Transverse colon (tissue), 4 donors: Measurements from ENCODE around the gene RAF1. TPM values are rescaled to one million over a fixed set of nuclear protein-coding genes. Genes with fewer than 3 reads are reported as not detected.
A peak's percentile ranks its signal among the peaks of the same experiment; 100 is the strongest.

Source experiments
- DNase-seq: peaks from one replicate; pipeline ENCODE4 v3.0.0-alpha.2; 2019
- H3K27ac ChIP-seq, 4 donors: fragments of 200-600 bp; sonication (generic); 2 replicates each; pipeline ENCODE4 v1.5.1; 2016 to 2018; ENCODE audit warnings: inconsistent platforms in 4 of 4
- H3K27me3 ChIP-seq: fragments of 200-600 bp; sonication (generic); 2 replicates; pipeline ENCODE4 v1.5.1; 2017; ENCODE audit warnings: inconsistent platforms
- H3K36me3 ChIP-seq, 4 donors: fragments of 200-600 bp; sonication (generic); 2 replicates each; pipeline ENCODE4 v1.5.1; 2017 to 2019; ENCODE audit warnings: inconsistent platforms in 4 of 4
- H3K4me1 ChIP-seq, 4 donors: fragments of 200-600 bp; sonication (generic); 2 replicates each; pipeline ENCODE4 v1.5.1; 2017 to 2020; ENCODE audit warnings: inconsistent platforms in 4 of 4
- H3K4me3 ChIP-seq, 4 donors: fragments of 200-600 bp; sonication (generic); 1 replicate in 1 of 4; 2 replicates in 3 of 4; pipeline versions ENCODE4 v1.5.1 to v1.6.1; 2017 to 2019; ENCODE audit warnings: inconsistent platforms in 4 of 4
- H3K9me3 ChIP-seq, 2 donors: fragments of 200-600 bp; sonication (generic); 2 replicates each; pipeline ENCODE4 v1.5.1; 2017 to 2019; ENCODE audit warnings: inconsistent platforms in 2 of 2
- CTCF ChIP-seq, 5 experiments: fragments of 200-600 bp in 3 of 5; fragments of 450-650 bp in 2 of 5; sonication (generic) in 3 of 5; IDR thresholded peaks; 1 replicate in 2 of 5; 2 replicates in 3 of 5; pipeline ENCODE4 v1.5.1; 2016 to 2017; ENCODE audit warnings: antibody characterized with exemption in 5 of 5, inconsistent platforms in 3 of 5, mild to moderate bottlenecking in 2 of 5, moderate library complexity in 1 of 5
- EP300 ChIP-seq: sonication (generic); formaldehyde crosslinking; IDR thresholded peaks from one replicate; pipeline ENCODE4 v1.6.1; 2017; ENCODE audit warnings: antibody characterized with exemption, low read depth
- POLR2A ChIP-seq: fragments of 450-650 bp; IDR thresholded peaks from one replicate; pipeline ENCODE4 v1.6.1; 2016; ENCODE audit warnings: antibody characterized with exemption, mild to moderate bottlenecking, moderate library complexity
- POLR2AphosphoS5 ChIP-seq, 3 donors: sonication (generic); formaldehyde crosslinking; IDR thresholded peaks; one replicate each; pipeline ENCODE4 v1.6.1; 2016; ENCODE audit warnings: antibody characterized with exemption in 3 of 3
- WGBS, 2 donors: methylation state at CpG; one replicate each; pipeline ENCODE4 v1.1.5; 2018; ENCODE audit warnings: low coverage in 1 of 2; 5-methylcytosine and 5-hydroxymethylcytosine counted together
- in situ Hi-C, 4 donors: fragments of 200-750 bp; cut with MboI; loops; one replicate each; pipeline versions ENCODE4 v1.15.0 to v1.15.1; 2017; ENCODE audit warnings: low sequenced_read_pairs in 3 of 4, low pct_ligation_motif_present in 1 of 4, low pct_unique_long_range_greater_than_20kb in 1 of 4
- intact Hi-C: fragments of 100-400 bp; cut with DNase I; formaldehyde crosslinking; loops from one replicate; pipeline ENCODE4 v1.15.1; 2023; ENCODE audit warnings: low total_unique reads
- total RNA-seq, 4 donors: library from RNA; depleted of rRNA; stranded (reverse); fragments of >200 nt; gene quantifications; one replicate each; pipeline ENCODE4 v1.1.0, GENCODE V29; 2016

RAF1 gene
- total RNA-seq, result 100 to 1,000 TPM in 3 of 4 donors, 10 to 100 TPM in 1; 98.4 to 283 (median 132) TPM

GRCh38 chr3:12663936-12664908 is at the start of gene RAF1:
Gene RAF1 (minus strand): TSS chr3:12664117. CDS start chr3:12618721, 45,396 bp downstream.
- peak within 1 kb of the TSS; percentile 78 to 99 (median 95) for H3K4me3 ChIP-seq
- no peaks in the 10 kb centered on the region for H3K9me3 ChIP-seq
- H3K27ac ChIP-seq, result peak within 1 kb of the TSS; percentile 96 to 100 (median 100)
- TF ChIP-seq POLR2AphosphoS5 (IDR thresholded peaks at IDR 0.05), result peak; percentile 82 to 93 (median 92)
- no peak for TF ChIP-seq CTCF (IDR thresholded peaks at IDR 0.05)
- peak; percentile 84 for TF ChIP-seq POLR2A
- WGBS, 2 donors, result 1 to 13% methylated on average over 4 to 44 of the region's 62 CpGs
- in situ Hi-C loops (no loop called here), intact Hi-C loops (no loop called here)
- peak; percentile 99 for DNase-seq
- H3K4me1 ChIP-seq, result peaks cover 18 to 40% (median 33%) of the 10 kb centered on the region in 4 donors
- no peaks in the 10 kb centered on the region for H3K27me3 ChIP-seq
- H3K36me3 ChIP-seq, result no peaks in the 10 kb centered on the region

- DNase-seq, result no peak
- in situ Hi-C loops, result loop anchor here in 2 of 4 donors (25.0 kb wide), 2 partner anchors 148 to 573 kb away; partner anchors contain the start of gene MKRN2 (in 1 of the 2)
- Histone ChIP-seq H3K27ac (no peak overlapping the region), H3K4me1 (no peaks in the 10 kb centered on the region), H3K9me3 (no peaks in the 10 kb centered on the region), H3K36me3 (no peaks in the 10 kb centered on the region), H3K27me3 (no peaks in the 10 kb centered on the region), H3K4me3 (no peak overlapping the region)
- TF ChIP-seq POLR2AphosphoS5 (IDR thresholded peaks at IDR 0.05) (no peak), POLR2A (no peak), EP300 (no peak), CTCF (IDR thresholded peaks at IDR 0.05) (no peak)
- 75 to 82% methylated on average over 2 to 4 of the region's 4 CpGs for WGBS, 2 donors
- intact Hi-C loops, result no loop called here
Observed at GRCh38 chr3:12710062-12710461, 46.1 kb upstream of the RAF1 start.

GRCh38 chr3:12709334-12709733 is 45.4 kb upstream of the RAF1 start:
- Histone ChIP-seq H3K27me3 (no peaks in the 10 kb centered on the region), H3K27ac (no peak overlapping the region), H3K4me3 (no peak overlapping the region), H3K36me3 (no peaks in the 10 kb centered on the region), H3K4me1 (no peaks in the 10 kb centered on the region), H3K9me3 (no peaks in the 10 kb centered on the region)
- 80 to 100% methylated on average over 1 to 3 of the region's 3 CpGs for WGBS, 2 donors
- DNase-seq, result no peak
- intact Hi-C loops (no loop called here), in situ Hi-C loops (loop anchor here in 2 of 4 donors (25.0 kb wide), 2 partner anchors 147 to 572 kb away; partner anchors contain the start of gene MKRN2 (in 1 of the 2))
- no peak for TF ChIP-seq POLR2AphosphoS5 (IDR thresholded peaks at IDR 0.05)
- TF ChIP-seq CTCF (IDR thresholded peaks at IDR 0.05), result no peak
- no peak for TF ChIP-seq EP300
- TF ChIP-seq POLR2A, result no peak

GRCh38 chr3:12708584-12709192 is 44.8 kb upstream of the RAF1 start:
- Histone ChIP-seq H3K4me3 (no peak overlapping the region), H3K27me3 (no peaks in the 10 kb centered on the region), H3K9me3 (no peaks in the 10 kb centered on the region), H3K27ac (no peak overlapping the region), H3K36me3 (no peaks in the 10 kb centered on the region), H3K4me1 (peaks cover 0 to 2% (median 0%) of the 10 kb centered on the region in 4 donors)
- TF ChIP-seq EP300, result no peak
- TF ChIP-seq CTCF (IDR thresholded peaks at IDR 0.05), result no peak
- no peak for TF ChIP-seq POLR2A
- no peak for TF ChIP-seq POLR2AphosphoS5 (IDR thresholded peaks at IDR 0.05)
- no peak for DNase-seq
- intact Hi-C loops (no loop called here), in situ Hi-C loops (loop anchor here in 2 of 4 donors (25.0 kb wide), 2 partner anchors 146 to 571 kb away; partner anchors contain the start of gene MKRN2 (in 1 of the 2))
- 63 to 90% methylated on average over 4 to 6 of the region's 6 CpGs for WGBS, 2 donors
